Fibroblast of pulmonary artery (primary cell): ENCODE measurements around the gene BNC2.

ENCODE experiments used
- DNase-seq: peaks from one replicate; pipeline ENCODE4 v3.0.0-alpha.2; 2010; ENCODE audit warnings: low read depth
- H3K4me3 ChIP-seq: replicated peaks from 2 replicates; pipeline ENCODE4 v1.5.1; 2011; ENCODE audit warnings: low read depth, mild to moderate bottlenecking, control low read depth, low read length, moderate library complexity
- CTCF ChIP-seq: IDR thresholded peaks from 2 replicates; pipeline ENCODE4 v1.5.1; 2011; ENCODE audit warnings: mild to moderate bottlenecking, control low read depth, low read length, inconsistent platforms; ENCODE audit errors: missing control alignments

Gene BNC2

GRCh38 chr9:16369427-16369826, 501.0 kb downstream of the BNC2 start:
- DNase-seq: no peak
- TF ChIP-seq CTCF: no peak
- H3K4me3 ChIP-seq: no peak overlapping the region

DNA sequence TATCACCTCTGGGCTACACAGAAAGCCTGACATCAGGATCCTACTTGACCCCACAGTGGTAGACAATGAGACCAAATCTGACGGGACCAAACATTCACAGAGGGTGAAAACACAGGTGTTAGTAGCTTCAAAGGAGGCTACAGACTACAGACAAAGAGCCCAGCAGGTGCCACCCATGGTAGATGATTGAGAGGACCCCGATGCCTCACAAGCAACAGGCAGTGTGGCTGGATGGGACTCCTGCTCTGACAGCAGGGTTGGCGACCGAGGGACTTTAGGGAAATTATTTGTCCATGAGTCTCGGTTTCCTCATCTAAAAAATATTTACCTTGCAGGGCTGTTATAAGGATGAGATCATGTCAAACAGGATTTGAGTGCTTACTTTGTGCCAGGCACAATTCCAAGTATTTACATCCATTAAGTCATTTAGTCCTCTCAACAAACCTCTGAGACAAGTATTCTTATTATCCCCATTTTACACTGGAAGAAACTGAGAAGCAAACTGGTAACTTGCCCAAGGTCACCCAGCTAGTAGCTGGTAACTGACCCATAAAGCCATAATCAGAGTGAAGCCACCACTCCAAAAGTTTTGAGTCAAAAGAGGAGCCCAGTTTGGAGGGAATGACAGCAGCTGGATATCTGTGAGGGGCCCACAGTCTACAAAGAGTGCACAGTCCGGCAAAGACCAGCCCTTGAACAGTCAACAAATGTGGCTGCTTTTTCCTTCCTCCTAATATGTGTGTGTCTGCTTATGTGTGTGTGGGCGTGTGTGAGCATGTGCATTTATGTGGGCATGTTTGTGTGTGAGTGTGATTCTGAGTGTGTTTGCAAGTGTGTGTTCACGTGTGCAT, 502.0 kb downstream of the BNC2 start:
- no peak for DNase-seq
- H3K4me3 ChIP-seq: no peak overlapping the region
- no peak for TF ChIP-seq CTCF

GRCh38 chr9:16367605-16368231, 502.8 kb downstream of the BNC2 start:
- TF ChIP-seq CTCF: no peak
- DNase-seq: no peak
- no peak overlapping the region for H3K4me3 ChIP-seq

DNA sequence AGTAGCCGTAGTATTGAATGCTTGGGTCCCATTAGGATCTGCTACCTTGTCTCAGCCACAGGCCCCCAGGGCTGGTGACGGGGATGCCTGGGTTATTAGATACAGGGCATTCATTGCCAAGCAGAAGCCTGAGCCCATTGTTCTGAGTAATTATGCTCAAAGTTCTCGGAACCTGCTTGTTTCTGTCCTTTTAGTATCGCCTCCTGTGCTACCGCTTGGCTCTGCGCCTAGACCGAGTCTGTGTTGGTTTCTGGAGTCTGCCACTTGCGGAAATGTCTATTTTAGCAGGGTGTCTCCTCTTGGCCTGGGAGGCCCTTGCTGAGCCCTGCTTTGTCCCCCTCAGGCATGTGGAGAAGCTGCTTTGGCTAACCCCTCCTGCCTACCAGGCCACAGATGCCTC, 506.1 kb downstream of the BNC2 start:
- H3K4me3 ChIP-seq: no peak overlapping the region
- no peak for TF ChIP-seq CTCF
- DNase-seq: no peak

DNA sequence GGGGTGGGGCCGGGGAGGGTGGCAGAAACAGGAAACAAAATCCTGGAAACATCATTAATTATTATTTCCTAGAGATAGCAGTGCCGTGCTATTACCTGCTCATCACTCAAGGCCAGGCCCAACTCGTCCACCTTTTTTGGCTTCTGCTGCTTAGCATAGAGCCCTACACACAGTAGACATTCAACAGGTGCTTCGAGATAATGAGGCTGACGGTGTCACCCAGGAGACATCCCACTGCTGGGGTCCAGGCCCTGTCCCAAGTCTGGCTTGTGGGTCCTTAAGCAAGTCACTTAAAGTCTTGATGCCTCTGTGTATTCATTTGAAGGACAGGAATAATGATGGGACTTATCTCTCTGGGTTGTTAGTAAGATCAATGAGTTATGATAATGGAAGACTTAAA, 506.6 kb downstream of the BNC2 start:
- no peak for TF ChIP-seq CTCF

DNA sequence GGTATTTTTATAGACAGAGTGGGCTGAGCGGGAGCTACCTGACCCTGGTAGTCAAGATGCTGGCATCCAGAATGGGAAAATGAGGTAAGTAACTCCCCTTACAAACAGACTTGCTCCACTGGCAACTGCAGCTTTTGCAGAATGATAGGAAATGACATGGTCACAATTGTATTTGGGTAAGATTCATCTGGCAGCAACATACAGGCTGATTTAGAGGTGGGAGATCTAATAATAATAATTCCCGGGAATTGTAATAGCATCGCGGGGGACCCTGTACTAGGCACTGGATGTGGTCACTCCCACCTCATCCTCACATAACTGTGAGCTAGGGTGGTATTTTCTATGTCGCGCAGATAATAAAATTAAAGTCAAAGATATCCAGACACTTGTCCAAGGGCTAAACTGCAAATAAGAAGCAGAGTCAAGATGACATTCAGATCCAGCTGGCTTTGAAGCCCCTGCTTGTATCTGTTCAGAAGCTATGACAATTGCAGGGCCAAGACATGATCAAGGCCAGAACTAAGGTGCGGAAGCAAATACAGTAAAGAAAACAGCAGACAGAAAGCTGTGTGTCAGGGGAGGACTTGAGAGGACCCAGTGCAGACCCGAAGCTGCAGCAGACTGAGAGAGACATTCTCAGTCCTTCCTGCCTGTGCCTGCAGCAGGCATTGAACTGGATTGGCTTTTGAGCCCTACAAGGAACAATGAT, 507.2 kb downstream of the BNC2 start:
- no peak overlapping the region for H3K4me3 ChIP-seq
- no peak for DNase-seq
- TF ChIP-seq CTCF: no peak

More for the DNA sequence above, 506.6 kb downstream of the BNC2 start:
- DNase-seq: no peak
- no peak overlapping the region for H3K4me3 ChIP-seq
